Neural progenitor cell (in vitro differentiated cells): Measurements from ENCODE around the gene EDN1.

Experiments used
- EZH2 ChIP-seq: fragments of 200-600 bp; sonication (generic); IDR thresholded peaks from 2 replicates; pipeline ENCODE4 v1.6.1; 2017; ENCODE audit warnings: antibody characterized with exemption, mild to moderate bottlenecking, moderate library complexity
- TF ChIP-seq, protein P1 (sequence below): fragments of 200-600 bp; sonication (generic); IDR thresholded peaks from 2 replicates; pipeline ENCODE4 v1.5.1; 2017; ENCODE audit warnings: antibody characterized with exemption, mild to moderate bottlenecking

DNA sequence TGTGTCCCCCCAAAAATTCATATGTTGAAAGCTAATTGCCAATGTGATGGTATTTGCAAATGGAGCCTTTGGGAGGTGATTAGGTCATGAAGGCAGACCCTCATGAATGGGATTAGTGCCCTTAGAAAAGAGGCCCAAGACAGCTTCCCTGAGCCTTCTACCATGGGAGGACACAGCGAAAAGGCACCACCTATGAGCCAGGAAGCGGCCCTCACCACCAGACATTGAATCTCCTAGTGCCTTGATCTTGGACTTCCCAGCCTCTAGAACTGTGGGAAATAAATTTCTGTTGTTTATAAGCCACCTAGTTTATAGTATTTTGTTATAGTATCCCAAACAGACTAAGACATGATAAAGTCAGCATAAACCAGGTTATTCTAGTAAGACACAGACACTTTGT lies 18.9 kb downstream of the EDN1 start:
- TF ChIP-seq EZH2, result no peak
- TF ChIP-seq, protein P1, sequence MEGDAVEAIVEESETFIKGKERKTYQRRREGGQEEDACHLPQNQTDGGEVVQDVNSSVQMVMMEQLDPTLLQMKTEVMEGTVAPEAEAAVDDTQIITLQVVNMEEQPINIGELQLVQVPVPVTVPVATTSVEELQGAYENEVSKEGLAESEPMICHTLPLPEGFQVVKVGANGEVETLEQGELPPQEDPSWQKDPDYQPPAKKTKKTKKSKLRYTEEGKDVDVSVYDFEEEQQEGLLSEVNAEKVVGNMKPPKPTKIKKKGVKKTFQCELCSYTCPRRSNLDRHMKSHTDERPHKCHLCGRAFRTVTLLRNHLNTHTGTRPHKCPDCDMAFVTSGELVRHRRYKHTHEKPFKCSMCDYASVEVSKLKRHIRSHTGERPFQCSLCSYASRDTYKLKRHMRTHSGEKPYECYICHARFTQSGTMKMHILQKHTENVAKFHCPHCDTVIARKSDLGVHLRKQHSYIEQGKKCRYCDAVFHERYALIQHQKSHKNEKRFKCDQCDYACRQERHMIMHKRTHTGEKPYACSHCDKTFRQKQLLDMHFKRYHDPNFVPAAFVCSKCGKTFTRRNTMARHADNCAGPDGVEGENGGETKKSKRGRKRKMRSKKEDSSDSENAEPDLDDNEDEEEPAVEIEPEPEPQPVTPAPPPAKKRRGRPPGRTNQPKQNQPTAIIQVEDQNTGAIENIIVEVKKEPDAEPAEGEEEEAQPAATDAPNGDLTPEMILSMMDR, result no peak
